Kidney epithelial cell (primary cell): Measurements from ENCODE around the gene TTLL5. TPM values are rescaled to one million over a fixed set of nuclear protein-coding genes. Genes with fewer than 3 reads are reported as not detected.

Experiments used
- DNase-seq: peaks from one replicate; pipeline ENCODE4 v3.0.0-alpha.2; 2010; ENCODE audit warnings: low read depth
- H3K27me3 ChIP-seq: 2 replicates; pipeline ENCODE4 v1.6.0; 2011; ENCODE audit warnings: low read length; ENCODE audit not compliant: control insufficient read depth, insufficient read depth
- H3K36me3 ChIP-seq: 2 replicates; pipeline ENCODE4 v1.5.1; 2011; ENCODE audit warnings: low read length; ENCODE audit not compliant: control insufficient read depth, insufficient read depth
- H3K4me3 ChIP-seq: 2 replicates; pipeline ENCODE4 v1.5.1; 2011; ENCODE audit warnings: low read depth, mild to moderate bottlenecking, control low read depth, low read length
- CTCF ChIP-seq: IDR thresholded peaks from 2 replicates; pipeline ENCODE4 v1.5.1; 2011; ENCODE audit warnings: mild to moderate bottlenecking, moderate library complexity, low read length, control low read depth, inconsistent platforms; ENCODE audit not compliant: insufficient read depth, poor library complexity, severe bottlenecking
- total RNA-seq: library from RNA; depleted of rRNA; stranded (reverse); fragments of >200 nt; gene quantifications from 2 replicates; pipeline ENCODE4 v1.2.3, GENCODE V29; 2015

Gene TTLL5
- total RNA-seq, 1 donor from 2014 or later = 24.7 TPM

GRCh38 chr14:75880512-75880911, 219.5 kb downstream of the TTLL5 start:
- H3K27me3 ChIP-seq = no peaks in the 10 kb centered on the region
- TF ChIP-seq CTCF = no peak
- DNase-seq = no peak

GRCh38 chr14:75881994-75882393, 220.9 kb downstream of the TTLL5 start:
- Histone ChIP-seq H3K27me3 (no peaks in the 10 kb centered on the region), H3K36me3 (no peaks in the 10 kb centered on the region), H3K4me3 (no peak overlapping the region)
- no peak for TF ChIP-seq CTCF
- DNase-seq = no peak

More at GRCh38 chr14:75880512-75880911, 219.5 kb downstream of the TTLL5 start:
- no peak overlapping the region for H3K4me3 ChIP-seq
- H3K36me3 ChIP-seq = no peaks in the 10 kb centered on the region

- Histone ChIP-seq H3K27me3 (no peaks in the 10 kb centered on the region), H3K4me3 (no peak overlapping the region), H3K36me3 (no peaks in the 10 kb centered on the region)
- no peak for DNase-seq
- peak; percentile 42 for TF ChIP-seq CTCF
Measured at GRCh38 chr14:75884198-75884611, 223.2 kb downstream of the TTLL5 start.

- Histone ChIP-seq H3K4me3 (no peak overlapping the region), H3K27me3 (no peaks in the 10 kb centered on the region), H3K36me3 (no peaks in the 10 kb centered on the region)
- TF ChIP-seq CTCF = no peak
- DNase-seq = peak; percentile 51
Measured at GRCh38 chr14:75885829-75886228, 224.8 kb downstream of the TTLL5 start.

GRCh38 chr14:75886636-75887348, 225.7 kb downstream of the TTLL5 start:
- Histone ChIP-seq H3K4me3 (no peak overlapping the region), H3K36me3 (no peaks in the 10 kb centered on the region), H3K27me3 (no peaks in the 10 kb centered on the region)
- no peak for TF ChIP-seq CTCF
- DNase-seq = no peak

- no peak for DNase-seq
- Histone ChIP-seq H3K36me3 (no peaks in the 10 kb centered on the region), H3K27me3 (no peaks in the 10 kb centered on the region), H3K4me3 (no peak overlapping the region)
- TF ChIP-seq CTCF = no peak
Measured at GRCh38 chr14:75888945-75889344, 227.9 kb downstream of the TTLL5 start.
